CD14-positive monocyte (primary cell): ENCODE data around the gene BCAR3. TPM values are rescaled to one million over a fixed set of nuclear protein-coding genes. Genes with fewer than 3 reads are reported as not detected.

Source experiments
- DNase-seq, 3 donors: peaks; one replicate each; pipeline ENCODE4 v3.0.0-alpha.2; 2011 to 2022
- H2AFZ ChIP-seq: 2 replicates; pipeline ENCODE4 v1.6.0; 2012; ENCODE audit warnings: mild to moderate bottlenecking, low read depth, low read length, inconsistent platforms; ENCODE audit not compliant: insufficient read depth, poor library complexity, severe bottlenecking
- H3K27ac ChIP-seq, 2 donors: 1 replicate in 1 of 2; 2 replicates in 1 of 2; pipeline ENCODE4 v1.5.1; 2012 to 2013; ENCODE audit warnings: low read length in 2 of 2, control low read depth in 1 of 2, inconsistent platforms in 1 of 2, low read depth in 1 of 2, mild to moderate bottlenecking in 1 of 2
- H3K27me3 ChIP-seq, 2 donors: one replicate each; pipeline versions ENCODE4 v1.6.0 to v1.6.1; 2011 to 2013; ENCODE audit warnings: low read length in 2 of 2; ENCODE audit not compliant: control insufficient read depth in 2 of 2, insufficient read depth in 2 of 2
- H3K36me3 ChIP-seq, 2 donors: replicated peaks in 1 of 2; 1 replicate in 1 of 2; 2 replicates in 1 of 2; pipeline versions ENCODE4 v1.5.1 to v1.6.1; 2012 to 2013; ENCODE audit warnings: low read length in 2 of 2, control low read depth in 1 of 2, inconsistent platforms in 1 of 2, mild to moderate bottlenecking in 1 of 2; ENCODE audit not compliant: insufficient read depth in 2 of 2, control insufficient read depth in 1 of 2
- H3K4me1 ChIP-seq, 2 donors: 1 replicate in 1 of 2; 2 replicates in 1 of 2; pipeline versions ENCODE4 v1.5.1 to v1.6.1; 2012 to 2013; ENCODE audit warnings: low read length in 2 of 2, control low read depth in 1 of 2, inconsistent platforms in 1 of 2, mild to moderate bottlenecking in 1 of 2, moderate library complexity in 1 of 2; ENCODE audit not compliant: insufficient read depth in 2 of 2, control insufficient read depth in 1 of 2
- H3K4me2 ChIP-seq: replicated peaks from 2 replicates; pipeline ENCODE3; 2012; ENCODE audit warnings: low read length, moderate library complexity, mild to moderate bottlenecking; ENCODE audit not compliant: poor library complexity, severe bottlenecking; ENCODE audit errors: extremely low read depth
- H3K4me3 ChIP-seq, 3 experiments: fragments of 200-600 bp in 1 of 3; sonication (generic) in 1 of 3; replicated peaks in 1 of 3; 1 replicate in 2 of 3; 2 replicates in 1 of 3; pipeline ENCODE4 v1.5.1; 2011 to 2013; ENCODE audit warnings: low read length in 3 of 3, mild to moderate bottlenecking in 3 of 3, control low read depth in 2 of 3, low read depth in 2 of 3, inconsistent platforms in 1 of 3, moderate library complexity in 1 of 3
- H3K79me2 ChIP-seq: 2 replicates; pipeline ENCODE4 v1.6.0; 2012; ENCODE audit warnings: mild to moderate bottlenecking, control low read depth, inconsistent platforms, low read length, moderate library complexity; ENCODE audit not compliant: insufficient read depth
- H3K9ac ChIP-seq: 2 replicates; pipeline ENCODE4 v1.6.0; 2017; ENCODE audit warnings: low read length, mild to moderate bottlenecking; ENCODE audit not compliant: insufficient read depth, poor library complexity, severe bottlenecking
- H3K9me3 ChIP-seq, 2 donors: replicated peaks in 1 of 2; 1 replicate in 1 of 2; 2 replicates in 1 of 2; pipeline versions ENCODE4 v1.5.1 to v1.6.1; 2012 to 2013; ENCODE audit warnings: low read length in 2 of 2, control low read depth in 1 of 2; ENCODE audit not compliant: control insufficient read depth in 1 of 2, insufficient read depth in 1 of 2
- H4K20me1 ChIP-seq: 2 replicates; pipeline ENCODE4 v1.6.0; 2012; ENCODE audit warnings: mild to moderate bottlenecking, low read length, control low read depth, moderate library complexity; ENCODE audit not compliant: insufficient read depth
- H3K27ac Mint-ChIP-seq, 7 donors: one replicate each; pipeline ENCODE4 v1.8.0; 2020; ENCODE audit warnings: mild to moderate bottlenecking in 7 of 7, mixed read lengths in 7 of 7, moderate library complexity in 6 of 7, inconsistent platforms in 2 of 7
- H3K27me3 Mint-ChIP-seq, 3 donors: one replicate each; pipeline ENCODE4 v1.8.0; 2021 to 2022; ENCODE audit warnings: low read depth in 3 of 3, mild to moderate bottlenecking in 3 of 3, mixed read lengths in 3 of 3, moderate library complexity in 3 of 3, inconsistent platforms in 1 of 3
- H3K36me3 Mint-ChIP-seq, 2 donors: one replicate each; pipeline ENCODE4 v1.8.0; 2020; ENCODE audit warnings: mixed read lengths in 2 of 2, inconsistent platforms in 1 of 2, mild to moderate bottlenecking in 1 of 2
- H3K4me1 Mint-ChIP-seq: one replicate; pipeline ENCODE4 v1.8.0; 2020; ENCODE audit warnings: mild to moderate bottlenecking, mixed read lengths
- H3K4me3 Mint-ChIP-seq, 2 donors: one replicate each; pipeline ENCODE4 v1.8.0; 2020; ENCODE audit warnings: mild to moderate bottlenecking in 2 of 2, mixed read lengths in 2 of 2, moderate library complexity in 1 of 2
- H3K9me3 Mint-ChIP-seq, 7 donors: one replicate each; pipeline ENCODE4 v1.8.0; 2020 to 2022; ENCODE audit warnings: mixed read lengths in 7 of 7, mild to moderate bottlenecking in 6 of 7, moderate library complexity in 6 of 7, inconsistent platforms in 2 of 7
- CTCF ChIP-seq: fragments of 200-600 bp; IDR thresholded peaks from one replicate; pipeline ENCODE4 v1.8.0; 2022; ENCODE audit warnings: antibody characterized with exemption, mild to moderate bottlenecking
- WGBS: methylation state at CpG from one replicate; pipeline ENCODE4 v1.1.5; 2013; ENCODE audit warnings: missing lambda C conversion rate; ENCODE audit not compliant: insufficient coverage; 5-methylcytosine and 5-hydroxymethylcytosine counted together
- intact Hi-C, 2 donors: fragments of 100-400 bp; cut with micrococcal nuclease; formaldehyde crosslinking; loops; one replicate each; pipeline versions ENCODE4 v1.15.0 to v1.15.1; 2023
- polyA plus RNA-seq, 3 donors: library from polyadenylated mRNA; depleted of rRNA in 1 of 3; unstranded in 2 of 3; stranded (reverse) in 1 of 3; fragments of 300-500 nt in 2 of 3; fragments of >200 nt in 1 of 3; fragmentation: Illumina TruSeq in 2 of 3; gene quantifications; 1 replicate in 2 of 3; 2 replicates in 1 of 3; pipeline ENCODE4 v1.2.3, GENCODE V29; 2012 to 2021

BCAR3 gene
- polyA plus RNA-seq, 3 donors: 0.05 to 0.41 TPM; not detected in 1

GRCh38 chr1:93713341-93713740 lies 31.7 kb upstream of the BCAR3 start:
- no peak overlapping the region for H3K9ac ChIP-seq
- peaks cover 2 to 6% of the 10 kb centered on the region in 2 donors for H3K27me3 ChIP-seq
- Mint-ChIP-seq H3K4me1 (peaks cover 15% of the 10 kb centered on the region), H3K36me3 (peaks cover 0 to 2% of the 10 kb centered on the region in 2 donors), H3K27ac (no peak overlapping the region), H3K4me3 (no peak overlapping the region), H3K9me3 (peaks cover 3 to 9% (median 5%) of the 10 kb centered on the region in 7 donors), H3K27me3 (peaks cover 4 to 13% (median 7%) of the 10 kb centered on the region in 3 donors)
- no peak overlapping the region for H3K4me2 ChIP-seq
- no peak overlapping the region for H2AFZ ChIP-seq
- H3K9me3 ChIP-seq: no peaks in the 10 kb centered on the region
- H3K27ac ChIP-seq: no peak overlapping the region
- intact Hi-C loops: no loop called here
- no peaks in the 10 kb centered on the region for H3K36me3 ChIP-seq
- no peak for TF ChIP-seq CTCF
- peaks cover 11 to 12% of the 10 kb centered on the region in 2 donors for H3K4me1 ChIP-seq
- H3K79me2 ChIP-seq: no peaks in the 10 kb centered on the region
- no peak for DNase-seq
- no peaks in the 10 kb centered on the region for H4K20me1 ChIP-seq
- H3K4me3 ChIP-seq: no peak overlapping the region

DNA sequence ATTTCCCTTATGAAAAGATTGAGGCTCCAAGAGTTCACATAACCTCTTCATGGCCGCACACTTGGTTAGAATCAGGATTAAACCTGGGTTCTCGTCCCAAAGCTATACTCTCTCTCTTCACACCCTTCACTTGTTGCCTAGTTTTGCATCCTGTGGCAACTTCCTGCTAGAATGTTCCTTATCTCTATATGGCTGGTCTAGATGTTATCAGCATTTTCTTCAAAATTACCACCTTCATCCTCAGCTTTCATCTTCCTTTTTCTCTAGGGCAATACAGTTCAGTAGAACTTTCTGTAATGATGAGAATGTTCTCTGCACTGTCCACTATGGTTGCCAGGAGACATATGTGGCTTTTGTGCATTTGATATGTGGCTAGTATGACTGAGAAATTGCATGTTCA lies 31.1 kb upstream of the BCAR3 start:
- Mint-ChIP-seq H3K4me3 (no peak overlapping the region), H3K36me3 (peaks cover 0 to 2% of the 10 kb centered on the region in 2 donors), H3K9me3 (peaks cover 3 to 9% (median 5%) of the 10 kb centered on the region in 7 donors), H3K4me1 (peaks cover 21% of the 10 kb centered on the region), H3K27me3 (peaks cover 4 to 13% (median 7%) of the 10 kb centered on the region in 3 donors), H3K27ac (no peak overlapping the region)
- H3K4me1 ChIP-seq: peaks cover 17 to 18% of the 10 kb centered on the region in 2 donors
- no peak overlapping the region for H3K4me3 ChIP-seq
- no peaks in the 10 kb centered on the region for H4K20me1 ChIP-seq
- DNase-seq: no peak
- no peak overlapping the region for H3K4me2 ChIP-seq
- H3K9ac ChIP-seq: no peak overlapping the region
- H3K36me3 ChIP-seq: no peaks in the 10 kb centered on the region
- H3K27me3 ChIP-seq: peaks cover 2 to 6% of the 10 kb centered on the region in 2 donors
- TF ChIP-seq CTCF: no peak
- WGBS: no CpG with 5 or more reads among the region's 2 CpGs
- H3K27ac ChIP-seq: no peak overlapping the region
- no peak overlapping the region for H2AFZ ChIP-seq
- H3K9me3 ChIP-seq: no peaks in the 10 kb centered on the region
- no peaks in the 10 kb centered on the region for H3K79me2 ChIP-seq
- intact Hi-C loops: no loop called here
